Keratinocyte (primary cell): ENCODE data around the gene INSYN1. TPM values are rescaled to one million over a fixed set of nuclear protein-coding genes. Genes with fewer than 3 reads are reported as not detected.

Source experiments
- DNase-seq: peaks from one replicate; pipeline ENCODE4 v3.0.0-alpha.2; 2011; ENCODE audit warnings: low read depth, missing footprints, low spot score
- FAIRE-seq: peaks from 2 replicates; lab custom pipeline; 2011; peaks lifted over from hg19 to GRCh38; lab: Jason Lieb, UNC
- H2AFZ ChIP-seq: 2 replicates; pipeline ENCODE4 v1.6.0; 2012; ENCODE audit warnings: low read length, control low read depth, inconsistent platforms; ENCODE audit not compliant: control insufficient read depth
- H3K27ac ChIP-seq: 2 replicates; pipeline ENCODE4 v1.5.1; 2011; ENCODE audit warnings: low read length; ENCODE audit not compliant: control insufficient read depth, insufficient read depth
- H3K27me3 ChIP-seq: 3 replicates; pipeline ENCODE4 v1.6.0; 2011; ENCODE audit warnings: low read length; ENCODE audit not compliant: control insufficient read depth, insufficient read depth; ENCODE audit errors: extremely low read depth
- H3K36me3 ChIP-seq, 2 experiments: 2 replicates in 1 of 2; 3 replicates in 1 of 2; pipeline ENCODE4 v1.5.1; 2011; ENCODE audit warnings: low read length in 2 of 2, mild to moderate bottlenecking in 1 of 2; ENCODE audit not compliant: control insufficient read depth in 2 of 2, insufficient read depth in 2 of 2; ENCODE audit errors: extremely low read depth in 1 of 2
- H3K4me1 ChIP-seq: 3 replicates; pipeline ENCODE4 v1.5.1; 2011; ENCODE audit warnings: low read length; ENCODE audit not compliant: control insufficient read depth, insufficient read depth; ENCODE audit errors: extremely low read depth
- H3K4me2 ChIP-seq: 3 replicates; pipeline ENCODE4 v1.6.0; 2011; ENCODE audit warnings: low read depth, low read length; ENCODE audit not compliant: control insufficient read depth, insufficient read depth; ENCODE audit errors: extremely low read depth
- H3K4me3 ChIP-seq, 3 experiments: fragments of 200-600 bp in 1 of 3; sonication (generic) in 1 of 3; 2 replicates in 2 of 3; 3 replicates in 1 of 3; pipeline ENCODE4 v1.5.1; 2011 to 2016; ENCODE audit warnings: low read length in 3 of 3, mild to moderate bottlenecking in 3 of 3, control low read depth in 2 of 3, inconsistent platforms in 1 of 3, low read depth in 1 of 3, mixed read lengths in 1 of 3, mixed run types in 1 of 3, moderate library complexity in 1 of 3; ENCODE audit not compliant: control insufficient read depth in 2 of 3, insufficient read depth in 2 of 3; ENCODE audit errors: extremely low read depth in 1 of 3
- H3K79me2 ChIP-seq: 2 replicates; pipeline ENCODE4 v1.6.0; 2012; ENCODE audit warnings: low read length; ENCODE audit not compliant: control insufficient read depth, insufficient read depth
- H3K9ac ChIP-seq: 3 replicates; pipeline ENCODE4 v1.6.0; 2011; ENCODE audit warnings: low read length; ENCODE audit not compliant: control insufficient read depth, insufficient read depth; ENCODE audit errors: extremely low read depth
- H3K9me1 ChIP-seq: 3 replicates; pipeline ENCODE4 v1.6.0; 2011; ENCODE audit warnings: low read length; ENCODE audit not compliant: control insufficient read depth, insufficient read depth; ENCODE audit errors: extremely low read depth
- H3K9me3 ChIP-seq: 2 replicates; pipeline ENCODE4 v1.5.1; 2012; ENCODE audit warnings: low read depth, low read length; ENCODE audit not compliant: control insufficient read depth
- H4K20me1 ChIP-seq: 3 replicates; pipeline ENCODE4 v1.6.0; 2011; ENCODE audit warnings: low read length; ENCODE audit not compliant: control insufficient read depth, insufficient read depth; ENCODE audit errors: extremely low read depth
- CTCF ChIP-seq, 3 experiments: IDR thresholded peaks in 1 of 3; conservative IDR thresholded peaks in 1 of 3; optimal IDR thresholded peaks in 1 of 3; 2 replicates in 2 of 3; 3 replicates in 1 of 3; pipeline versions ENCODE3 to v1.5.1; 2011; ENCODE audit warnings: low read length in 3 of 3, mild to moderate bottlenecking in 3 of 3, moderate library complexity in 2 of 3, control low read depth in 1 of 3, inconsistent platforms in 1 of 3; ENCODE audit not compliant: insufficient read depth in 2 of 3; ENCODE audit errors: extremely low read depth in 1 of 3
- EZH2 ChIP-seq: IDR thresholded peaks from one replicate; pipeline ENCODE4 v1.6.1; 2012; ENCODE audit warnings: inconsistent platforms, mild to moderate bottlenecking, low read length, moderate library complexity
- dilution Hi-C: fragments of 300-500 bp; cut with MboI; formaldehyde crosslinking; loops from one replicate; pipeline ENCODE4 v1.7.0; 2020; ENCODE audit warnings: low sequenced_read_pairs; ENCODE audit not compliant: extremely low pct_ligation_motif_present
- polyA plus RNA-seq, 5 experiments: library from polyadenylated mRNA; depleted of rRNA in 3 of 5; stranded (reverse) in 3 of 5; stranded (forward) in 1 of 5; unstranded in 1 of 5; fragments of >200 nt; gene quantifications; 1 replicate in 1 of 5; 2 replicates in 3 of 5; 3 replicates in 1 of 5; pipeline versions ENCODE4 v1.2.1 to v1.2.3, GENCODE V29; 2011 to 2012; ENCODE audit warnings: missing spikeins in 2 of 5, low read depth in 1 of 5, low replicate concordance in 1 of 5

The INSYN1 gene
- polyA plus RNA-seq, 1 donor (not counting 4 experiments of a cell fraction or from before 2014, with no cell fraction given), result 0.47 TPM

GRCh38 chr15:73717802-73718201 lies 35.3 kb downstream of the INSYN1 start:
- TF ChIP-seq EZH2, result no peak
- peak in 1 of 3 experiments; percentile 22 for TF ChIP-seq CTCF (optimal IDR thresholded peaks at IDR 0.05 in 1 of 3, IDR thresholded peaks at IDR 0.05 in 1 of 3, conservative IDR thresholded peaks at IDR 0.05 in 1 of 3; ENCODE audit: extremely low read depth in 1 of 3, insufficient read depth in 2 of 3, low read length in 3 of 3)
- dilution Hi-C loops, result no loop called here
- no peaks in the 10 kb centered on the region for H3K9me3 ChIP-seq
- FAIRE-seq, result no peak
- H3K27me3 ChIP-seq, result peaks cover 7% of the 10 kb centered on the region
- no peaks in the 10 kb centered on the region for H3K4me1 ChIP-seq
- no peak overlapping the region for H3K4me3 ChIP-seq
- H3K9ac ChIP-seq, result no peak overlapping the region
- H3K4me2 ChIP-seq, result no peak overlapping the region
- no peaks in the 10 kb centered on the region for H3K9me1 ChIP-seq
- H3K27ac ChIP-seq, result no peak overlapping the region
- no peak for DNase-seq
- H2AFZ ChIP-seq, result no peak overlapping the region
- peaks cover 8 to 12% of the 10 kb centered on the region in 2 experiments for H3K36me3 ChIP-seq
- no peaks in the 10 kb centered on the region for H3K79me2 ChIP-seq
- H4K20me1 ChIP-seq, result no peaks in the 10 kb centered on the region

- no peak overlapping the region for H3K9ac ChIP-seq
- dilution Hi-C loops, result no loop called here
- no peak overlapping the region for H3K4me3 ChIP-seq
- no peaks in the 10 kb centered on the region for H3K9me3 ChIP-seq
- H4K20me1 ChIP-seq, result no peaks in the 10 kb centered on the region
- H3K9me1 ChIP-seq, result no peaks in the 10 kb centered on the region
- TF ChIP-seq CTCF (optimal IDR thresholded peaks at IDR 0.05 in 1 of 3, IDR thresholded peaks at IDR 0.05 in 1 of 3, conservative IDR thresholded peaks at IDR 0.05 in 1 of 3; ENCODE audit: extremely low read depth in 1 of 3, insufficient read depth in 2 of 3, low read length in 3 of 3) (no peak), EZH2 (no peak)
- no peaks in the 10 kb centered on the region for H3K79me2 ChIP-seq
- no peak overlapping the region for H2AFZ ChIP-seq
- H3K4me2 ChIP-seq, result no peak overlapping the region
- H3K36me3 ChIP-seq, result peaks cover 11 to 14% of the 10 kb centered on the region in 2 experiments
- H3K27ac ChIP-seq, result no peak overlapping the region
- FAIRE-seq, result no peak
- H3K27me3 ChIP-seq, result peaks cover 3% of the 10 kb centered on the region
- DNase-seq, result no peak
- H3K4me1 ChIP-seq, result no peaks in the 10 kb centered on the region
Observed at GRCh38 chr15:73717206-73717605, 35.9 kb downstream of the INSYN1 start.
